ENCODE results near the gene COL23A1. TPM values are rescaled to one million over a fixed set of nuclear protein-coding genes. Genes with fewer than 3 reads are reported as not detected.
"Not testable (repeated sequence)": the region's sequence is repeated elsewhere in the genome, so short reads cannot be mapped to it uniquely, and the experiment has no call there.

COL23A1 gene
- total RNA-seq, 2 donors from 2014 or later = 0.14 to 0.20 TPM

DNA sequence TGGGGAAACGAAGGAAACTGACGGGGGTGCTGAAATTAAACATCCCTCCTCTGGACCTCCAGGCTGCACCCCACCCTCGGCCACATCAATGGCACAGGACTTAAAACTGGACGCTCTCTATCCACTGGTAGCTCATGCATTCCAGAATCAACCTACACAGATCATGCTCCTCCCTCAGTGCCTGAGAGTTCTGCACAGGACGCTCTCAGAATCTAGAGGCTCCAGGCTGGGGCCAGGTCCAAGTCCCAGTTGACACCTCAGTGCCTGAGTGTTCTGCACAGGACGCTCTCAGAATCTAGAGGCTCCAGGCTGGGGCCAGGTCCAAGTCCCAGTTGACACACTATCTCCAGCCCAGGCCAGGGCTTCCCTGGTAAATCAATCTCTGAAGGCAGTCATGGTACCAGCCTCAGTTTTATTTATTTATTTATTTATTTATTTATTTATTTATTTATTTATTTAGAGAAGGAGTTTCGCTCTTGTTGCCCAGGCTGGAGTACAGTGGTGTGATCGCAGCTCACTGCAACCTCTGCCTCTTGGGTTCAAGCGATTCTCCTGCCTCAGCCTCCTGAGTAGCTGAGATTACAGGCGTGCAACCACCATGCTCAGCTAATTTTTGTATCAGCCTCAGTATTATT is 103.2 kb downstream of the COL23A1 start:
- H3K36me3 Mint-ChIP-seq; DNase-seq (ENCODE audit: low spot score in 2 of 2); ATAC-seq; H3K9me3 Mint-ChIP-seq; H3K27ac Mint-ChIP-seq: not testable (repeated sequence)

DNA sequence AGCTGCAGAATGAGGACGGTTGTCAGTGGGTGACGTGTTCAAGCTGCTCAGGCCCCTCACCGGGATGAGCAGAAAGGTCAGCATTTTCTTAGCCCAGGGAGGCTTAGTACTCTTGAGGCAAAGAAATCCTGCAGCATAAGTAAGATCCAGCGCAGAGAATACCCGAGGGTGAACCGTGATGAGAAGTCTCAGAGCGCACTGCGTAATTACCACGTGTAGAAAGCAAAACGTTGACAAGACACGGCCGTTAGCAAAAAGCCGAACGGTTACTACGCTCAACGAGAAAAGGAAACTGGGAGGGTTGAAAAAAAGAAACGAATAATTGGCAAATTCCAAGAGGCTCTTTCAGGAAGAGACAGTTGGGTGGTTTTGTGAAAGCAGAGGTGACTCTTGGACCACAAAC is 104.0 kb downstream of the COL23A1 start:
- H3K9me3 Mint-ChIP-seq = peaks cover 0 to 8% of the 10 kb centered on the region in 2 donors
- H3K27ac Mint-ChIP-seq = no peak overlapping the region
- DNase-seq (ENCODE audit: low spot score in 2 of 2) (no peak), ATAC-seq (no peak)
- H3K36me3 Mint-ChIP-seq = peaks cover 0 to 6% of the 10 kb centered on the region in 2 donors

DNA sequence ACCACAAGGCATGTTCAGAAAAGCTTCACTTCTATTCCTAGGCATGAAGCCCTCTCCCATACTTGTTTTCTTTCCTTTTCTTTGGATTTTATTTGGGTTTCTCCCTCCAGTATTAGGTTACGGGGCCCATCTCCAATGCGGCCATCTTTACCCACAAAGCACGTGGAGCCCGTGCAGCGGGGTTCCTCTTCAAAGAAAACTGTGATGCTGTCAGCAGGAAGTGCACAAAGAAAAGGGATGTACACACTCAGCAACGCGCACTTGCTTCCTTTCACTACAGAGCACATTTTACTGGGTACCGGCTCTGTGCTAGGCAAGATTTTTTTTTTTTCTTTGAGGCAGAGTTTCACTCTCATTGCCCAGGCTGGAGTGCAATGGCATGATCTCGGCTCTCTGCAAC is 106.6 kb downstream of the COL23A1 start:
- peaks cover 0 to 9% of the 10 kb centered on the region in 2 donors for H3K9me3 Mint-ChIP-seq
- ATAC-seq (peak; percentile 65 to 75), DNase-seq (ENCODE audit: low spot score in 2 of 2) (peak in 1 of 2 donors; percentile 24)
- peak overlapping the region; percentile 41 to 50 for H3K27ac Mint-ChIP-seq
- H3K36me3 Mint-ChIP-seq = peaks cover 0 to 6% of the 10 kb centered on the region in 2 donors

DNA sequence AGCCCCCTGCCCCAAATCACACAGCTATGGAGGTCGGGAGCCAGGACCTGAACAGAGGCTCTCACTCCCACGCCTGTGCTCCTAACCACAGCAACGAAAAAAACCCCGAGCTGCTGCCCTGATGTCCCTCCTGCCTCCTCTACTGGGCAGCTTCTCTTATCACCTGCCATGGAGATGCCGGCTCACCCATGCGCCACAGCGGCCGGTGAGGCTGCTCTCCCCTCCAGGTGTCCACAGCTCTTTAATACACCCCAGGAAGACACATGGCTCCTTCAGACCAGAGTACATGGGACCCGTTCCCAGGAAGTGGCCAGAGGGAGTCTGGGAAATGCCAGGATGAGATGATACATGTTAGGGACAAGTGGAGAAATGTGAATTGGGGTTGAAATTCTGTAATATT is 110.9 kb downstream of the COL23A1 start:
- DNase-seq (ENCODE audit: low spot score in 2 of 2) = no peak
- H3K9me3 Mint-ChIP-seq = peaks cover 0 to 9% of the 10 kb centered on the region in 2 donors
- no peak for ATAC-seq
- no peak overlapping the region for H3K27ac Mint-ChIP-seq
- peaks cover 0 to 6% of the 10 kb centered on the region in 2 donors for H3K36me3 Mint-ChIP-seq

DNA sequence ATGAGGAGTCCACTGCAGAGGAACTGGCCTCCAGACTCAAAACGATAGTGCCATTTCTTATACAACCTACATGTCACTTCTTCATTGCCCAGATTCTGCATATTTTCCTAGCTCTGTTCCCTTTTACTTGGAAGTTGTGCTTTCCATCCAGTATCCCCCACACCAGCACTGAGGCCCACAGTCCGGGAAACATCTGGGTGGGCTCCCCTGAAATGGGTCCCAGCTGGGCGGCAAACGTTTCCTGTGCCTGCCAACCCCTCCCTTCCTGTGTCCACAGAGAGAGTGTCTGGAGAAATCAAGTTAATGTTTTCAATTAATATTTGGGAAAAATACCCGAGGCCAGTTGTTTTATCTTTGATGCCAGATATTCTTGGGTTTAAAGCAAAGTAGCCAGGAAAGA is 111.8 kb downstream of the COL23A1 start:
- DNase-seq (ENCODE audit: low spot score in 2 of 2) = no peak
- Mint-ChIP-seq H3K36me3 (peaks cover 0 to 6% of the 10 kb centered on the region in 2 donors), H3K9me3 (peaks cover 0 to 9% of the 10 kb centered on the region in 2 donors), H3K27ac (no peak overlapping the region)
- ATAC-seq = no peak

DNA sequence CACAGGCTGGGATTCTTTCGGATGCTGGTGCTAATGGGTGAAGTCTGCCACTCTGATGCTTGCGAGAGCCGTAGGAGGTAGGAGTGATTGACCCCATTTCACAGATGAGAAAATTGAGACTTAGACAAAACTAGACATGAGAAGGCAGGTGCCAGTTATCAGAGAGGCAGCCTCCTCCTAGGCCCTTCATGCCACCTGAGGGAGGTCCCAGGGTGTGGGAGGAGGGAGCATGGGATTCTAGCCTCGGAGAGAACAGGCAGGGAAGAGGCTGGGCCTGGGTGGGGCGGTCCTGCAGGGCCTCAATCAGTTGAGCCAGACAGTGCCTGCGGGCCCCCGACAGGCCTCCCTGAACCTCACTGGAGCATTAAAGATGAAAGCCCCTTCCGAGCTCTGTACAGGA is 112.4 kb downstream of the COL23A1 start:
- DNase-seq (ENCODE audit: low spot score in 2 of 2) = no peak
- ATAC-seq = no peak
- Mint-ChIP-seq H3K36me3 (peaks cover 0 to 6% of the 10 kb centered on the region in 2 donors), H3K27ac (peak overlapping the region in 1 of 2 donors; percentile 66), H3K9me3 (peaks cover 0 to 9% of the 10 kb centered on the region in 2 donors)

DNA sequence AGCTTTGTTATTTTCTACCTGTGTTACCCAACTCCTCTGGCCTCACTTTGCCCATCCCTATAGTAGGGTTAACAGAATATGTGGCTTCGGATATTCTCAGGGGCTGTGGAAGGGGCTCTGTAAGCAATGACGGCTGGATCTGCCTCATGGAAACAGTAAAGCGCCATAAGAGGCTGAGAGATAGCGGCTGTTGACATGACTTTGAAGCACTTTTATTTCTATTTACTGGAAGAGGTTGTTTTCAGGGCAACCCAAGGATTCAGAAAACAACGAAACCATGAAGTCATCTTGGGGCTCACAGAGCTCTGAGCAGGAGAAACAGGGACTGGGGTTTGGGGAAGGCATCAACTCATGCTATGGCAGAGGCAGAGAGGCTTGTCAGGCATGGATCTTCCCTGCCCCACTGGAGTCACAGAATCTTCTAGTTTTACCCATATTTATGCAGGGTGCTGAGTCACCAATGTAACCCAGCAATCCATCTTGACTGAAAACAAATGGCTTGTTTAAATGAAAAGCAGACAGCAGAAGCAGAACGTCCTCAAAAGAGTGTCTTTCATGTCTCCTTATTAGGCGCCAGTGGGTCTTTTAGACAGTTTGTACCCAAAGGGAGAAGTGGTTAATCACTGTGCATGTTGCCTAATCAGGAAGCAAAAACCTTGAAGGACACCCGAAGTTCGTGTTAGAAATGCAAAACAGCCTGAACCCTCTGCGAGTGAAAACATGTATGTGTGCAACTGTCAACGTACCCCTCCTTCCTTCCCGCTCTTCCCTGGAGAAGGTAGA is 113.0 kb downstream of the COL23A1 start:
- DNase-seq (ENCODE audit: low spot score in 2 of 2) (no peak), ATAC-seq (no peak)
- H3K36me3 Mint-ChIP-seq = peaks cover 0 to 2% of the 10 kb centered on the region in 2 donors
- no peak overlapping the region for H3K27ac Mint-ChIP-seq
- peaks cover 0 to 6% of the 10 kb centered on the region in 2 donors for H3K9me3 Mint-ChIP-seq

DNA sequence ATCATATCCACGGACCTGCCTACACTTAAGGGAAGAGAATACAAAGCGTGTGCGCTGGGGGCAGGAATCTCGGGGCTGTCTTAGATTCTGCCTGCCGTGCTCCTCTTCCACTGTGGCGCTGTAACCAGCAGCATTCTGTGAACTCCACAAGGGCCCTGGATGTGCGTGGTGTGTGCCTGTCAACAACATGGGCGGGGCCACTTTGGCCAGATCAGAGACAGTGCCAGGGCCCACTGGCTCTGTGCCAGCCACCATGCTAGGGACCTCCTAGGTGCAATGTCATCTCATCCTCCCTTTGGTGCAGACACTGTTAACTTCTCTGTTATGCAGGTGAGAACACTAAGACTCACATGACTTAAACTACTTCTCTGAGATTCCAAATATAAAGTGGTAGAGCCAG is 113.7 kb downstream of the COL23A1 start:
- ATAC-seq = no peak

DNA sequence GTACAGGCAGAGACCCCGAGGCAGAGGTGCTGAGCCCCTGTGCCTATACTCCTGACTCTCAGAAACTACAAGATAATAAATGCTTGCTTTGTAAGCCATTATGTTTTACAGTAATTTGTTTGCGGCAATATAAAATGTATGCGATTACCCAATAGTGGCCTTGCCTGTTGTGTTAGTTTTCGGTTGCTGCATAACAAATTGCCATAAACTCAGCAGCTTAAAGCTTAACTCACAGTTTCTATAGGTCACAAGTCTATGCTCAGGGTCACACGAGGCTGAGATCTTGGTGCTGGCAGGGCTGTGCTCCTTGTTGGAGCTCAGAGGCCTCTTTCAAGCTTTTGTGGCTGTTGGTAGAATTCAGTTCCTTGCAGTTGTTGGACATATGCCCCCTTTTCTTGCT is 114.8 kb downstream of the COL23A1 start:
- no peak for DNase-seq (ENCODE audit: low spot score in 2 of 2)
- H3K36me3 Mint-ChIP-seq = no peaks in the 10 kb centered on the region
- H3K27ac Mint-ChIP-seq = no peak overlapping the region
- no peaks in the 10 kb centered on the region for H3K9me3 Mint-ChIP-seq
- ATAC-seq = no peak

More for the DNA sequence above, 113.7 kb downstream of the COL23A1 start:
- H3K9me3 Mint-ChIP-seq = peaks cover 0 to 4% of the 10 kb centered on the region in 2 donors
- no peaks in the 10 kb centered on the region for H3K36me3 Mint-ChIP-seq
- DNase-seq (ENCODE audit: low spot score in 2 of 2) = no peak
- H3K27ac Mint-ChIP-seq = no peak overlapping the region

DNA sequence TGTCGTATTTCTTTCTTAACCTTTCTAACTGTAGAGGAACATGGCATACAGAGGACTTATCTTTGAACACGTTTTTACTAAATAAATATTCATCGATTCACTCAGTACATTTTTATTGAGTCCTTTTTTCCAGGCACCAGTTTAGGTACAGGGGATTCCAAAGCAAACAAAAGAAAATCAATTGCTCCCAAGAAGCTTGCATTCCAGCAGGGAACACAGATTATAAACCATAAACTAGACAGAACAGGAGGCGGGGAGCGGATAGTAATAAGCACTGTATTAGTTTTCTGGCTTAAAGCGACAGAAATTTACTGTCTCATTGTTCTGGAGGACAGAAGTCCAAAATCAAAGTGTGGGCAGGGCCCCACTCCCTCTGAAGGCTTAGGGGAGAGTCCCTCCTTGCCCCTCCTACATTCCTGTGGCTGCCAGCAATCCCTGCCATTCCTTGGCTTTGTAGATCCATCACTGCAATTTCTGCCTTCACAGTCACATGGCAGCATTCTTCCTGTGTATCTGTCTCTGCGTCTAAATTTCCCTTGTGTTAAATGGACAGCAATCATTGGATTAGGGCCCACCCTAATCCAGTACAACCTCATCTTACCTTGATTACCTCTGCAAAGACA is 115.5 kb downstream of the COL23A1 start:
- no peak for ATAC-seq
- no peaks in the 10 kb centered on the region for H3K9me3 Mint-ChIP-seq

DNA sequence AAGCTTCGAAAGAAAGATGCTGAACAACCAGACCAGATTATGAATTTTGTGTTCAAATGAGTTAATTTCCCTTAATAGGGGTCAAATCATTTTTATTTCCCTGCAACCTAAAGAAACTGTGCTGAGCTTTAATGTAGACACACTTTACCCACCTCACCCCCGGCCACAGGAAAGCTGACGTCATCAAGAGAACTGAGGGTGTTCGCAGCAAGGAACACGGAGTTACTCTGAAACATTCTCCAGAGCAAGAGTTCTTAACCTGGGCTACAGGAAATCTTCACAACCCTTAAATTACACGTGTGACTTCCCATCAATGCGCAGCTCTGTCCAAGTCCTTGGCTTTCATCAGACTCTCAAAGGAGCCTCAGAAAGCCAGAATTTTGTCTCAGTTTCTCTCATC is 116.3 kb downstream of the COL23A1 start:
- no peaks in the 10 kb centered on the region for H3K36me3 Mint-ChIP-seq
- H3K9me3 Mint-ChIP-seq = no peaks in the 10 kb centered on the region
- no peak for DNase-seq (ENCODE audit: low spot score in 2 of 2)
- no peak for ATAC-seq
- H3K27ac Mint-ChIP-seq = no peak overlapping the region

More for the DNA sequence above, 115.5 kb downstream of the COL23A1 start:
- no peak overlapping the region for H3K27ac Mint-ChIP-seq
- no peak for DNase-seq (ENCODE audit: low spot score in 2 of 2)
- H3K36me3 Mint-ChIP-seq = no peaks in the 10 kb centered on the region

DNA sequence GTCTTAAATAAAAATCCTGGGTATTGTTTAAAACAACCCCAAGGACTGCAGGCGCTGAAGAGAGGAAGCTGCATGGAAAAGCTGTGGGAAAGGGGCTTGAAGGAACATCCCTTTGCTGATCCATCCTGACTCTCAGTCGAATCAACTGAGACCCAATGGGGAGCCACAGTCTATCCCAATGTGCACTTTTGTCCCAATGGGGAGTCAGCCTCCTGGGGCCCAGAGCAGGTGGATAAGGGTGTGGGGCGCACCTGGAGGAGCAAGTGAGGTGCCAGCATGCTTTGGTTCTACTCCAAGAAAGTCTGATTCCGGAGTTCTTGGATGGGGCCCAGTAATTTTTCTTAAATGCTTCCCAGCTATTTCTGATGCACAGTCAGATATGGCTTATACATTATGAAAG is 118.1 kb downstream of the COL23A1 start:
- Mint-ChIP-seq H3K27ac (no peak overlapping the region), H3K9me3 (no peaks in the 10 kb centered on the region), H3K36me3 (no peaks in the 10 kb centered on the region)
- ATAC-seq = no peak
- DNase-seq (ENCODE audit: low spot score in 2 of 2) = no peak

DNA sequence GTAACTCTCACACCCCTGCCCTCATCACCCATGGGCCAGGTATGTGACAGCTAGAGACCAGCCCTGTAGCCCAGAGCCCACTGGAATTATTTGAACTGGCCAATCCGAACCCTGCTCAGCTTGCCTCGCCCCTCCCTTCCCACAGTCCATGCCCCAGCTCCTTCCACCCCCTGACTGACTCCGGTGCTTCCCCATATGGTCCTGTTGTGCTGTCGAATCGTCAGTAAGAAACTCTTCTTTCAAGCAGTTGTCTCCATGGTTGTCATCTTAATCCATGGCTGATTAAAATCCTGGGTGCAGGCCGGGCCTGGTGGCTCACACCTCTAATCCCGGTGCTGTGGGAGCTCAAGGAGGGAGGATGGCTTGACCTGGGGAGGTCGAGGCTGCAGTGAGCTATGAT is 118.5 kb downstream of the COL23A1 start:
- ATAC-seq (no peak), DNase-seq (ENCODE audit: low spot score in 2 of 2) (no peak)
- Mint-ChIP-seq H3K27ac (peak overlapping the region in 1 of 2 donors; percentile 61), H3K9me3 (no peaks in the 10 kb centered on the region), H3K36me3 (no peaks in the 10 kb centered on the region)

DNA sequence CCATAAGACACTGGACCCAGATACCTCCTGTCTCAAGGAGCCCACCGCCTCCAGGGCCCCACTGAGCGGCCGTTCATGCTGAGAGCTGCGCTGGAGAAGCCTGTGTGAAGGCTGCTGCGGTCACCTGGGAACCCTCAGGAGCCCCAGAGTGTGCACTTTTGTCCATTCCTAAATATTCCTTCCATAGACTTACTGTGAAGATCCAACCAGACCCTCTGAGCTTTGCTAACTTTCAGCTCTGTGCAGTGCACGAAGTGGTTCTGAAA is 119.5 kb downstream of the COL23A1 start:
- no peak for ATAC-seq
- no peaks in the 10 kb centered on the region for H3K36me3 Mint-ChIP-seq
- H3K27ac Mint-ChIP-seq = no peak overlapping the region
- DNase-seq (ENCODE audit: low spot score in 2 of 2) = no peak
- H3K9me3 Mint-ChIP-seq = no peaks in the 10 kb centered on the region

DNA sequence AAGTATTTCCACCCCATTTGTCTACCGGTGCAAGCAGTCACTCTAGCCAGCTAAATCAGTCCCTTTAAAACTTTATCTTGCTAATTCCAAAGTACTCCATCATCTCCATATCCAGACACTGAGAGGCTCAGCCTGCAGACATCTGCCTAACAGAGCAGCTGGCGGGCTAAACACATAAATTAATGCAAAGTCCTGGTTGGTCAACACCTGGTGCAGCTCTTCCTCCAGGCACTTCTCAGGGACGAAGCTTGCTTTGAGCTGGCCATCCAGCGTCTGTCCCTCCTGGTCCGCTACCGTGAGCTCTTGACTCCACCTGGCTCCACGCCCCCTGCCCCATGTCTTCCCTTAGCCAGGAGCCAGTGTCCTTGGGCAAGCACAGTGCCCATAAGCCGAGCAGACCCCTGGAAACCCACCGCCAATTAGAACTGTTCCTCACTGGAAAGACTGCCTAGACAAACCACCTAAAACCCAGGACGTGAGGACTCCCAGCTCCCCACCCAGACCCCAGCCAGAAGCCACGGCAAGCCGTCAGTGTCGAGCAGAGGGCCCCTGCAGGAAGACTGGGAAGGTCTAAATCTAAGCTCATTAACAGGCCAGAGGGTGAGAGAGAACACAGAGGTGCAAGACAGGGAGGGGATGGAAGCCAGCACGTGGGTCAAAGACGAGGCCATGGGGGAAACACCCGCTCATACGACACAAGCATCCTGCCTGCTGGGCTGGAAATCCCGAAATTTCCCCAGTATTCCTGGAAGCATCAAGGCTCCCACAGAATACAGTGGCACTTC is 120.0 kb downstream of the COL23A1 start:
- no peak overlapping the region for H3K27ac Mint-ChIP-seq
- H3K36me3 Mint-ChIP-seq = no peaks in the 10 kb centered on the region
- H3K9me3 Mint-ChIP-seq = no peaks in the 10 kb centered on the region
- no peak for DNase-seq (ENCODE audit: low spot score in 2 of 2)
- ATAC-seq = no peak

DNA sequence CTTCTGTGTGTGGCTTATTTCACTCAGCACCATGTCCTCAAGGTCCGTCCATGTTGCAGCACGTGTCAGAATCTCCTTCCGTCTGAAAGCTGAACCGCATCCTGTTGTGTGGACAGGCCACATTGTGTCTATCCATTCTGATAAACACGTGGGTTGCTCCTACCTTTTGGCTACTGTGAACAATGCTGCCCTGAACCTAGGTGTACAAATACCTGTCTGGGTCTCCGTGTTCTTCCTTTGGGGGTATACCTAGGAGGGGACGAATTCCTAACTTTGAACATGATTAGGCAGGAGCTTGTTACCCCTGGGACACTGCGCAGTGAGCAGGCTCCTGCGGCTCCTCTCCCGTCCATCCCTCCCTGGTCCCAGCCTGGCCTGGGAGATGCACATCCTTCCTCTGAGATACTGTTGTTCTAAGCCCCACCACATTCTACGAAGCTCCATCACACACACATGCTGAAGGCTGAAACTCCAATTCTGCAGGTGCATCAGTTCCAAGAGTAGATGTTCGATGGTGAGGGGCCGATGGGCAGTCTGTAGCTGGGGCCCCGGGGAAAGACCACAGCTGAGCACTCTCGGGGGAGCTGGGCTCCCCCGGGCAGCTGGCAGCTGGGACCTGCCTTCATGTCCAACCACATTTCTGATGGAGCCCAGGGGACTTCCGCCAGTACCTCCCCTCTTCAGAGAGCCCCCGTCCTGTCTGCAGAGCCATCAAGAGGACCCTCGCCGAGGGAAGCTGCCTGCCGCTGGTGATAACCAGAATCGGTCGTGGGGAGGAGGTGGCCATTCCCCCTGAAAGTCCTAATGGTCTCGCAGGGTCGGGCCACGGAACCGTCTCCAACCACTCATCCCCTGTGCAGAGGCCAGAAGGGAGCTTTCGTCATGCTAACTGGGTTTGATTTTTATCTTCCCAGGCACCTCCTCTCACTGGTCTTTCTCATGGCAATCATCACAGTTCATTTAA is 120.9 kb downstream of the COL23A1 start:
- Mint-ChIP-seq H3K36me3 (no peaks in the 10 kb centered on the region), H3K9me3 (no peaks in the 10 kb centered on the region), H3K27ac (no peak overlapping the region)
- ATAC-seq = no peak
- peak in 1 of 2 donors; percentile 25 for DNase-seq (ENCODE audit: low spot score in 2 of 2)

All from activated naive CD4-positive, alpha-beta T cell treated with anti-CD3 and anti-CD28 coated beads, Interleukin-2, amount 50 U/mL, for 72 hours (primary cell).